Femur (tissue), 1 donor: Measurements from ENCODE around the gene ORMDL3.
A peak's percentile ranks its signal among the peaks of the same experiment; 100 is the strongest.
"Not testable (repeated sequence)": the region's sequence is repeated elsewhere in the genome, so short reads cannot be mapped to it uniquely, and the experiment has no call there.

Experiments used
- DNase-seq: peaks from one replicate; pipeline ENCODE4 v3.0.0-alpha.2; 2017

Gene ORMDL3

GRCh38 chr17:39948489-39948828 lies 21.1 kb upstream of the ORMDL3 start:
- not testable (repeated sequence) for DNase-seq

GRCh38 chr17:39946551-39947330 lies 19.3 kb upstream of the ORMDL3 start:
- DNase-seq: no peak

GRCh38 chr17:39944393-39944711 lies 17.0 kb upstream of the ORMDL3 start:
- DNase-seq: no peak

GRCh38 chr17:39943702-39944392 lies 16.4 kb upstream of the ORMDL3 start:
- no peak for DNase-seq

GRCh38 chr17:39939588-39940419 lies 12.4 kb upstream of the ORMDL3 start:
- DNase-seq: peak; percentile 81

- DNase-seq: no peak
Measured at GRCh38 chr17:39939106-39939505, 11.7 kb upstream of the ORMDL3 start.

- DNase-seq: no peak
Measured at GRCh38 chr17:39938140-39938869, 10.9 kb upstream of the ORMDL3 start.

GRCh38 chr17:39937447-39937846 lies 10.0 kb upstream of the ORMDL3 start:
- no peak for DNase-seq

GRCh38 chr17:39935909-39936308 lies 8.5 kb upstream of the ORMDL3 start:
- DNase-seq: no peak

GRCh38 chr17:39934324-39934723 lies 6.9 kb upstream of the ORMDL3 start:
- DNase-seq: no peak

- DNase-seq: no peak
Measured at GRCh38 chr17:39933912-39934311, 6.5 kb upstream of the ORMDL3 start.

GRCh38 chr17:39929646-39930407 lies 2.4 kb upstream of the ORMDL3 start:
- no peak for DNase-seq

- no peak for DNase-seq
Measured at GRCh38 chr17:39928858-39929645, 1.7 kb upstream of the ORMDL3 start.

- no peak for DNase-seq
Measured at GRCh38 chr17:39927929-39928857, 792 bp upstream of the ORMDL3 start.

GRCh38 chr17:39926588-39927100 lies 757 bp downstream of the ORMDL3 start:
- DNase-seq: peak; percentile 40

- DNase-seq: no peak
Measured at GRCh38 chr17:39926135-39926587, 1.2 kb downstream of the ORMDL3 start.

GRCh38 chr17:39925282-39926134 lies 1.9 kb downstream of the ORMDL3 start:
- no peak for DNase-seq

GRCh38 chr17:39924691-39925055 lies 2.7 kb downstream of the ORMDL3 start:
- DNase-seq: no peak
